GM21423 (cell line): Measurements from ENCODE around the gene ECEL1.
"Not testable (repeated sequence)": the region's sequence is repeated elsewhere in the genome, so short reads cannot be mapped to it uniquely, and the experiment has no call there.

Experiments
- ATAC-seq: cut with Tn5 transposase; IDR thresholded peaks from one replicate; pipeline ENCODE4 v1.9.1; 2021; ENCODE audit warnings: mild to moderate bottlenecking, moderate library complexity; ENCODE audit not compliant: unreplicated experiment

The ECEL1 gene

DNA sequence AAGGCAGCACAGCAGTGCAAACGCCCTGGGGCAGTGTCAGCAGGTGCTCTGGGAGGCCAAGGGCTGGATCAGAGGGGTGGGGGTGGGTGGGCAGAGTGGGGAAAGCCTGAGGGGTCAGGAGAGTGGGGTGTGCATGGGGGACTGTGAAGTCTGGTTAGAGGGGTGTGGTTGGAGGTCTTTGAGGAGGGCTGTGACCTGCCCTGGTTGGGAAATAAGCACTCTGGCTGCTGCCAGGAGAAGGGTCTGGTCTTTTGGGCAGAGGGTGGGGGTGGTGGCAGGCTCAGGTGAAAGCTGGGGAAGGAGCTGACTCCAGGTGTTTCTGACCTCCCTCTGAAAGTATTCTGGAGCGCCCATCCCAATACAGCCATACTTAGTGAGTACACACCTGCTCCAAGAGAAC, 27.5 kb downstream of the ECEL1 start:
- no peak for ATAC-seq

DNA sequence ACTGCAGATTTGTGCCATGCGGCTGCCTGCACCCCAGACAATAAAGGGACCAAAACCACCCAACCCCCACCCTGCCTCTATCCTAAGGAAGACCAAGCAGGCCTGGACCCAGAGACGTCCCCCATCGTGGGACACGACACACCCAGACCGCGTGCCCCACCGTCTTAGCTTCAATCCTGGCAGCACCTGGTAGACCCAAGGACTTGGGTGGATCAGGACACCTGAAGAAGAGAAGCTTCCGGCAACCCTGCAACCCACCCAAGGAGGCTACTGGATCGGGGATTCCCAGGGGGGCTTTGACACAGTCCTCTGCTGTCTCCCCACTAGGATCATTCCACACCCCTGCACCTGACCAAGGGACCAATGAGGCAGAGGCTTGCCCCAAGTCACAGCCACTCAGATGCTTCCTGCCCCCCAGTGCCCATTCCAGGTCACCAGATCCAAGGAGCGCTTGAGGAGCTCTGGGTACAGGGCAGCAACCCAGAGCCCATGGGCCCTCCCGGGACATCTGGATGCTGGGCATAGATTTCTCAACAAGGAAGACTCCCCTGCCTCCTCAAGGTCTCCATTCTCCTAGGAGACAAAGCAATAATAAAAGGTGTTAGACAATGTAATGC, 28.1 kb downstream of the ECEL1 start:
- no peak for ATAC-seq

DNA sequence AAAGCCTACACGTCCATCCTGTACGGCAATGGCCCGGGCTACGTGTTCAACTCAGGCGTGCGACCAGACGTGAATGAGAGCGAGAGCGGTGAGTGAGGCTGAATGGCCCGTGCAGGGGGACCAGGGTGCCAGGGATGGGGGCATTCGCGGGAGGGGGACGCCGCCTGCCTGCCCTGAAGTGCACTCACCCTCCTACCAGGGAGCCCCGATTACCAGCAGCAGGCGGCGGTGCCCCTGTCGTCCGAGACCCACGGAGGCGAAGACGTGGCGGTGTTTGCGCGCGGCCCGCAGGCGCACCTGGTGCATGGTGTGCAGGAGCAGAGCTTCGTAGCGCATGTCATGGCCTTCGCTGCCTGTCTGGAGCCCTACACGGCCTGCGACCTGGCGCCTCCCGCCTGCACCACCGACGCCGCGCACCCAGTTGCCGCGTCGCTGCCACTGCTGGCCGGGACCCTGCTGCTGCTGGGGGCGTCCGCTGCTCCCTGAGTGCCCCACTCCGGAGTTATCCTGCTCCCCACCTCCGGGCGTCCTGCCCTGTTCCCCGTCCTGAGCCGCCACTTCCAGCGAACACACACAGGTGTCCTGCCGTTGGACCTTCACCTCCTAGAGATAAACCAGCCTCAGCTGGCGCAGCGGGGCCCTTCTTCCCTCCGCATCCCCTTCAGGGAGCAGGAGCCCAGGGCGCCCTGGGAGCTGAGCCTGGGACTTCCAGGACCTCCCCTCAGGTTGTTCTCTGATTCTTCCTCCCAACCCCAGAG, 28.8 kb downstream of the ECEL1 start:
- no peak for ATAC-seq

DNA sequence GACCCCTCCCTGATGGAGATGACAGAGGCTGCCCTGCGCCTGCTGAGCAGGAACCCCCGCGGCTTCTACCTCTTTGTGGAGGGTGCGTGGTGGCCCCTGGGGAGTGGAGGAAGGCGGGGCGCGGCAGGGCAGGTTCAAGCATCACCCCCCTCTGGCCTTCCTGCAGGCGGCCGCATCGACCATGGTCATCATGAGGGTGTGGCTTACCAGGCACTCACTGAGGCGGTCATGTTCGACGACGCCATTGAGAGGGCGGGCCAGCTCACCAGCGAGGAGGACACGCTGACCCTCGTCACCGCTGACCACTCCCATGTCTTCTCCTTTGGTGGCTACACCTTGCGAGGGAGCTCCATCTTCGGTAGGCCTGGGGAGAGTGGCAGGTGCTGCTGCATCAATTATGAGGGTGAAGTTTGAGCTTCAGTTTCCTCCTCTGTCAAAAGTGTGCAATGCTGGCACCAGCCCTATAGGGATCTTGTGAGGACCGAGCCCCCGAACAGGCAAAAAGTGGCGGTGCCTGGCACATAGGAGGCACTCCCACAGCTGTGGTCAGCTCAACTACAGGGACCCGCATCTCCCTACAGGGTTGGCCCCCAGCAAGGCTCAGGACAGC, 29.5 kb downstream of the ECEL1 start:
- ATAC-seq = no peak

DNA sequence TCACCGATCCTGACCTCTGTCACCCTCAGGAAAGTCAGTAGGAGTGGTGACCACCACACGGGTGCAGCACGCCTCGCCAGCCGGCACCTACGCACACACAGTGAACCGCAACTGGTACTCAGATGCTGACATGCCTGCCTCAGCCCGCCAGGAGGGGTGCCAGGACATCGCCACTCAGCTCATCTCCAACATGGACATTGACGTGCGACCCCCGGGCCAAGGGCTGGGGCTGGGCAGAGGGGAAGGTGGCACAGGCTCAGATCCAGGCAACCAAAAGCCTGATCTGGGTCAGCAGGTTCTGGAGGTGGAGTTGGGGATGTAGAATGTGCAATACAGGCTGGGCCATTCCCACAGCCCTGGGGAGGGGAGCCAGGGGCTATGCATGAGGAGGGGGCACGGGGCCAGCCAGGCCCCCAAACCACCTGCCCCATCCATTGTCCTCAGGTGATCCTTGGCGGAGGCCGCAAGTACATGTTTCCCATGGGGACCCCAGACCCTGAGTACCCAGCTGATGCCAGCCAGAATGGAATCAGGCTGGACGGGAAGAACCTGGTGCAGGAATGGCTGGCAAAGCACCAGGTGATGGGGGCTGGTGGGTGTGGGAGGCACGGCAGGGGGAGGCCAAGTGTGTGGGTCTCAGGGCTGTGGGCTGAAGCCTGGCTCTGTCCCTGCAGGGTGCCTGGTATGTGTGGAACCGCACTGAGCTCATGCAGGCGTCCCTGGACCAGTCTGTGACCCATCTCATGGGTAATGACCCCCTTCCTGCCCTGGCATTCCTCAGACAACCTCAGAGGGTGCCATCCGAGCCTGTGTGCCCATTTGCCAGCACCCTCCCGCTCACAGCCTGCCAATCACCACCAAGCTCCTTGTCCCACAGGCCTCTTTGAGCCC, 30.3 kb downstream of the ECEL1 start:
- ATAC-seq = no peak

DNA sequence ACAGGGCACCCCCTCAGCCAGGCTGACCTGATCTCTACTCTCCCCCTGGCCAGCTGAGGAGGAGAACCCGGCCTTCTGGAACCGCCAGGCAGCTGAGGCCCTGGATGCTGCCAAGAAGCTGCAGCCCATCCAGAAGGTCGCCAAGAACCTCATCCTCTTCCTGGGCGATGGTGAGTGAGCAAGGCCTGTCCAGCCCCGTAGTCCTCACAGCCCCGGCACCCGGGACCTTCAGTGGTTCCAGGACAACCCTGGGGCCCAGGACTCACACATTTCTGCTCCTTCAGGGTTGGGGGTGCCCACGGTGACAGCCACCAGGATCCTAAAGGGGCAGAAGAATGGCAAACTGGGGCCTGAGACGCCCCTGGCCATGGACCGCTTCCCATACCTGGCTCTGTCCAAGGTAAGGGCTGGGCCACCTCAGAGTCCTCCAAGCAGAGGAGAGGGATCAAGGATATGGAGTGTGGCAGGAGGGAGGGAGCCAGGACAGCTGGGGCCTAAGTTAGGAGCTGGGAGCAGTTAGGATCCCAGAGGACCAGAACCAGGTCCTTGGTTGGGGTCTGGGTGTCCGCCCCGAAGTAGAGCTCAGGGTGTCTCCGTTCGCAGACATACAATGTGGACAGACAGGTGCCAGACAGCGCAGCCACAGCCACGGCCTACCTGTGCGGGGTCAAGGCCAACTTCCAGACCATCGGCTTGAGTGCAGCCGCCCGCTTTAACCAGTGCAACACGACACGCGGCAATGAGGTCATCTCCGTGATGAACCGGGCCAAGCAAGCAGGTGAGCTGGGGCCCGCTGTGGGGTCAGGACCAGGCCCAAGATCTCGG, 31.1 kb downstream of the ECEL1 start:
- no peak for ATAC-seq

DNA sequence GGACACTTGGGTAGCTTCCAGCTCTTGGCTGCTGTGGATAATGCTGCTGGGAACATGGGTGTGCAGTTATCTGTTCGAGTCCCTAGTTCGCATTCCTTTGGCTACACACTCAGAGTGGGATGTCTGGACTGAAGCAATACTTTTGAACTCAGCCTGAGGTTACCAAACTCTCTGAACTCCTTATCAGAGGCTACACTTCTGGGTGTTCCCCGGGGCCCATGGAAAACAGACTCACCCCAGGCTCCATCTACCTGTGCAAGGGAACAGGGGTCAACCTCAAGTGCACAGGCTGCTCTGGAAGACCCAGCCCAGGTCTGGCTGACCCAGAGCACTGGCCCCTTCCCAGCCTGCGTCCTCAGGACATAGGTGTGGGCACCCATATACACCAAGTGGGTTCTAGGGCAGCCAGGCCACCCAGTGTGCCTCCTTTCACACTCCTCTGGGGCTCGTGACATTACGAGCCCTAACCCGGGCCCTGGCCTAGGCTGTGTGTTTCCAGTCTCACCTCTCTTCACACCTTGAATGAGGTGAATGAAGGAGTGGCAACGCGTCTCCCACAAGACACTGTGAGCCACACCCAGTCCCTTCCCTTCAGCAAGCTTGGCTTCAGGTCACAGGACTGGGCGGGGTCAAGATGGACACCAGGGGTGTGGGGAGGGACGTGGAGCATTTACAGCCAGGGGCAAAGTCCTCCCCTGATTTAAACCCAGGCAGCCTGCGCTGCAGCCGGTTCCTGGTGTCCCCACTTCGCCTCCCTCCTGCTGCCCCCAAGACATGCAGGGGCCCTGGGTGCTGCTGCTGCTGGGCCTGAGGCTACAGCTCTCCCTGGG, 32.0 kb downstream of the ECEL1 start, which contains the start of gene ALPI:
TSS of gene ALPI (plus strand) at position 728 of the 830 bp plus-strand sequence. CDS start at position 775, 47 bp downstream.
- ATAC-seq = no peak

DNA sequence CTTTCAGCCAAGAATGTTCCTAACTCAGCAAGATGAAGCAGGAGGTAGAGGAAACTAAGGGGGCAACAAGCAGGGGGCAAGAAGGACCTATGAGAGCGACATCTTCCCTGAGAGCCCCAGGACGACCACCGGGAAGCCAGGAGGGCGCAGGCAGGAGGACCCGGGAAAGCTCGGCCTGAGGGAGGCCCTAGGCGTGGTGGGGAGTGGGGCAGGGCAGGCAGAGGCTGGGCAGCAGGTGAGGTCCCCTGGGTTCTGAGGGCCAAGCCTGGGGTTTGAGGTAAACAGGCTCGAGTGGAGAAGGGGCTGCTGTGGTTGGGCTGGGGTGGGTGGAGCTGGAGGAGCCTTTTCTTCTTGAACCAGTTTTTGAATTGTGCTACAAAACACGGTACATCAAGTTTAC, 33.0 kb downstream of the ECEL1 start:
- ATAC-seq = no peak

DNA sequence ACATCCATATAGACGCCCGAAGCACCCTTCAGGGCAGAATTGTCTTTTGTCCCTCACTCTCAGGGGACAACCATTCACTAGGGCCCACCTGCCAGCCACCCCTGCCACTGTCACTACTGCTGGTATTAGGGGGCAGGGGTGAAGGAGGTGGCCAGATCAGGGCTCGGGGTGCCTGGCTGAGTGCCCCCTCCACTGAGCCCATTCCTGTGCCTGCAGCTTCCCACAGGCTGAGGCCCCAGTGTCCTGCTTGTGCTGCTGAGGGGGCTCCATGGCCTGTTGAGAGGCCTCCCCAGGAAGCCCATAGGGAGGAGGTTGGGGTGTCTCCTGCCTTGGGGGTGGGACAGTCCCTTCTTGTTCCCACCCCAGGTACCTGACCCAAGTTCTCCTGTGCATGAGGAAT, 36.0 kb downstream of the ECEL1 start:
- ATAC-seq = not testable (repeated sequence)

DNA sequence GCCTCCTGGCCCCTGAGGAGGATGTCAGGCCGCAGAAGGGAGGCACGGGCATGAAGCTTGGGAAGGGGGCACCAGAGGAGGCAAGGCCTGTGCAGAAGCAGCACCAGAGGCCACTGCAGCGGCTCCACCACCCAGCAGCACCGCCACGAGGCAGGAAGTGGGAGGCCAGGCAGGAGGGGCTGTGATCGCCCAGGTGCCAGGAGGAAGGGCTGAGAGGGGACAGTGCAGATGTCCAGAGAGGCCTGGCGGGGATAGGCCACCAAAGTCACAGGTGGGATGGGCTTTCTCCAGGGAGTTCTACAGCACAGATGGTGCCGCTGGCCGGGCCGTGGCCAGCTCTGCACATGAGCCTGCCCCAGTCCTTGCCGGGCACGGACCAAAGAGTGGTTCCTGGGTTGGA, 37.7 kb downstream of the ECEL1 start:
- no peak for ATAC-seq

DNA sequence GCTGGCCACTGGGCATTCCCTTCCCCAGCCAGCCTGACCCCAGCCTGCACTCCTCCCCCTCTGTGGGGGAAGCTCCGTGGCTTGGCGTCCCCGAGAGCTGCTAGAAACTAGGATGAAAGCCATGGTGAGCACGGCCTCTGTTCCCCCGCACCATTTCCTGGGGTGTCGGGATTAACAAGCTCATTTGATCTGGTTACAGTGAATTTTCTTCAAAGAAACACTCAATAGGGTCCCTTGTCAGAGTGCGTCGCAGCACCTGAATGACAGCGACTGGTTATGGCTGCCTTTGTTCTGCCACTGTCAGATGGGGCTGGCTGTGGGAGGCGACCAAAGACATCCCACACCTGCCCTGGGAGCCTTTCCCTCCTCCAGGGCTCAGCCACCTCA, 39.3 kb downstream of the ECEL1 start:
- no peak for ATAC-seq

DNA sequence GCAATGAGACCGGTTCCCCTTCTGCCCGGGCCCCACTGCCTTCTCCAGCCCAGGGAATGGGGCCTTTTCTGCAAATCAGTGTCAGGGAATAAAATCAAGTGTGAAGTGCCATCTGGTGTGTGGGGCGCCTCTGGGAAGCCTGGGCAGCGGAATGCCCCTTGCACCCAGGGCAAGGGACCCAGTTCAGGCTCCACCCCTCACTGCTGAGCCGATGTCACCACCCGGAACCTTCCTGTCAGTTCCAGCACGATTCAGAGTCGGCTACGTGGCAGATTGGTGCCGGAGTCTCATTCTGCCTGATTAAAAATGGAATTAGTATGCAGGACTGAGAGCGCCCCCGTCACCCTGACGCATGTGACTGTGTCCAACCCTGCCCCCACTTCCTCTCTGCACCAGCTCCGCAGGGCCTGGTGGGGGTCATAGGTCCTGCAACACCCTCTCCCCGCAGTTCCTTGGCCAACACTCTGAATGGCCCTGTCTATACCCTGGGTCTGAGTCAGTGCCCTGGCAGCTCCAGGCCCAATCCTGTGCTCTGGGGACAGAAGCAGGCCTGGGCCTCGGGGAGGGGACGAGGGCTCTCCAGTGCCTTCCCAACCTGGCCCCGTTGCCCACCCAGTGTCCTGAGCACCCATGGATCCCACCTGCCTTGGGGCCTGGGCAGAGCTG, 39.9 kb downstream of the ECEL1 start:
- no peak for ATAC-seq

DNA sequence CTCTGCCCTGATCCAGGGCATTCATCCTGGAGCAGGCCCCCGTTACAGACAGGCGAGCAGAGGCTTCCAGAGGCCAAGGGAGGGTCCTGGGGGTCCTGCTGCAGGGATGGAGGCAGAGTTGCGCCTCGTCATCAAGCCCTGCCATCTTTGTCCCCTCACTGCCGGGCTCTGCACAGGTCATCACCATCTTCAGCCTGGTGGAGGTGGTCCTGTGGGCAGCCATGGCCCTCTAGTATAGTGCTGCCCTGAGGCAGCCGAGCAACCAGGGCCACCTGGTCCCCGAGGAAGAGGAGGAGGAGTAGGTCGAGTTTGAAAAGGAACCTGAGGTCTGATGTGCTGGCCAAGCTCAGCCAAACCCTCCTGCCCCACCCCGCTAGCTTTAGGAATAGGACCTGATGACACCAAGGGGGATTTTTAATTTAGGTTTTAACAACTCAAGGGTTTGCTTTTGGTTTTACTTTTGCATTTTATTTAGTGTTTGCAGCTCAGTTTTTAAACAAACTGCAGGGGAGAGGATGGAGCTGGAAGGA, 40.5 kb downstream of the ECEL1 start:
- ATAC-seq = no peak

DNA sequence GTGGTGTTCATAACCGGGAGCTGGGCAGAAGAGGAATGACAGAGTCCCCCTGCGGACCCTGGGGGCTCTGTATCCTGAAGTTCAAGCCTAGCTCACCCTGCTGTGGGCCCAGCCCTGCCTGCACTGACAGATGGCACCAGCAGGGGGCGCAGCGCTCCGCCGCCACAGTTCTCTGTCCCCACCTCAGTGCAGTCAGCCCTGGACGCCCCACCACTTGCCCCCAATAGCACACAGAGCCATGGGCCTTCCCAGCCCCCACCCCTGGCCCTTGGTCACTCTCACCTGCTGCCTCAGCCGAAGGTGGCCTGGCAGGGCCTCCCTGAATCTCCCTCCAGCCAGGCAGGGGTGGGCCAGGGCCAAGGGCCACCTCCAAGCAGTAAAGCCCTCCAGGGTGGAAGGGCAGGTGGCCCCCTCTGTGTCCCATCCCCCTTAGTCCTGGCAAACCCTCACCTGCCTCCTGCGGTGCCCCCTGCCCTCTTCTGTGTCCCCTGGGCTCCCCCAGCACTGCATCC, 41.3 kb downstream of the ECEL1 start:
- ATAC-seq = not testable (repeated sequence)

DNA sequence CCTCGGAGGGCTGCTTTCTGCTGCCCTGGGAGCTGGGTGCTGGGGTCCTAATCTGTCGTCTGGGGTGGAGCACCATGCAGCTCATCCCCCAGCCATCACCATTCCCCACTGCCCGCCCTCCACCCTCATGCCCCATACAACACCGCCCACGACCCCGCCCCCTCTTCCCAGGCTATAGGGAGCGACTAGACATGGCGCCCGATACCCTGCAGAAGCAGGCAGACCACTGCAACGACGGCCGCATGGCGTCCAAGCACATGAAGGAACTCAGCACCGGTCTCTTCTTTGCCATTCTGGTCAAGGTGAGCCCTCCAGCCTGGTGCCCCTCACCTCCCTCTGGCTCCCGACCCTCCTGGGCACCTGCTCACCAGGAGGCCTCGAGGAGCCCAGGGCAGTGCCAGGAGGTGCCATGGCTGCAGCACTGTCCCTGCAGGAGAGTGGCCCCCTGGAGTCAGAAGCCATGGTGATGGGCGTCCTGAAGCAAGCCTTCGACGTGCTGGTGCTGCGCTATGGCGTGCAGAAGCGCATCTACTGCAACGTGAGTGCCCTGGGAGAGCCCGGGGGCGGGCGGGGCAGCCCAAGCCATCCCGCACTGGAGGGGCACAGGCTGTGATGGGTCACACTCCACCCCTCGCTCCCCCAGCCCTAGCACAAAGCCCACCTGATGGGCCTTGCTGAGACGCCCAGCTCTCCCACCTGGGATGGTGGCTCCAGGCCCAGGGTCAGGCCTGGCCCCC, 42.3 kb downstream of the ECEL1 start:
- not testable (repeated sequence) for ATAC-seq

DNA sequence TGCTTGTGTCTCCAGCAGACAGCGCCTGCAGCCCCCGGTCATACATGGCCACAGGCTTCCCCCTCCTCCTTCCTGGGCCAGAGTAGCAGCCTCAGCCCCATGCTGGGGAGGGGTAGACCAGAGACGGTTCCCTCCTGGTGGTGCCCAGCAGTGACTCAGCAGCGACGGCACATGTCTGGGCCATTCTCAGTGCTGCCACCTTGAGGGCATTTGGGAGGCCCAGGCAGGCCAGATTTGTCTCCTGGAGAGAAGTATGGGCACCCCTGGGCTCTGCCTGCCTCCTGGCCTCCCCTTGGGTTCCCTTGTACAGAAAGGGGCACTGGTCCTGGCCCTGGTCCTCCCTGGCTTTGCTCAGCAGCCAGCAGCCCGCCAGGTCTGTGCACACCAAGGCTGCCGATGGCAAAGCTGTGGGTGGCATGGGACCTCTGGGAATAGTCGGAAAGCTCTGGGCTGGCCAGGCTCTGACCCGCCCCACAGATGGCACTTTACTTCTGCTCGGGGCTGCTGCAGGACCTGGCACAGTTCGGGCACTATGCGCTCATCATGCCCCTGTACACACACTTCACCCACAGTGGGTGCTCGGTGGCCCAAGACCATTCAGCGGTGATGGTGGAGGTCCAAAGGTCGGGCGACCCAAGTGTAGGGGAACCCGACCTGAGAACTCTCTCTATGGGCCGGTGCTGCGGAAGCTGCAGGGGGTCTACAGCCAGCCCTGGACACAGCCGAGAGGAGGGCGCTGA, 43.1 kb downstream of the ECEL1 start:
- no peak for ATAC-seq
